H7 (cell line): Measurements from ENCODE around the gene NEDD4L. TPM values are rescaled to one million over a fixed set of nuclear protein-coding genes. Genes with fewer than 3 reads are reported as not detected.

Experiments used
- DNase-seq: peaks from one replicate; pipeline ENCODE4 v3.0.0; 2012
- H3K27me3 ChIP-seq: 2 replicates; pipeline ENCODE4 v1.6.0; 2011; ENCODE audit warnings: mild to moderate bottlenecking, low read length; ENCODE audit not compliant: control insufficient read depth, insufficient read depth
- H3K36me3 ChIP-seq: replicated peaks from 2 replicates; pipeline ENCODE4 v1.5.1; 2011; ENCODE audit warnings: low read length; ENCODE audit not compliant: control insufficient read depth, insufficient read depth
- H3K4me3 ChIP-seq: 2 replicates; pipeline ENCODE4 v1.5.1; 2011; ENCODE audit warnings: low read depth, mild to moderate bottlenecking, control low read depth, low read length, moderate library complexity; ENCODE audit not compliant: insufficient read depth
- total RNA-seq: library from RNA; depleted of rRNA; stranded (reverse); fragments of >200 nt; shearing (Covaris generic); gene quantifications from 2 replicates; pipeline ENCODE4 v1.2.3, GENCODE V29; 2014

Gene NEDD4L
- total RNA-seq, 1 experiment from 2014 or later = 39.8 TPM

GRCh38 chr18:58390399-58390798 is 346.4 kb downstream of the NEDD4L start:
- H3K27me3 ChIP-seq = no peaks in the 10 kb centered on the region
- peaks cover 24% of the 10 kb centered on the region for H3K36me3 ChIP-seq
- no peak overlapping the region for H3K4me3 ChIP-seq
- no peak for DNase-seq

- no peak for DNase-seq
- Histone ChIP-seq H3K36me3 (peaks cover 23% of the 10 kb centered on the region), H3K4me3 (no peak overlapping the region), H3K27me3 (no peaks in the 10 kb centered on the region)
These were observed 347.3 kb downstream of the NEDD4L start for GRCh38 chr18:58391231-58391825.

GRCh38 chr18:58391932-58392323 is 347.9 kb downstream of the NEDD4L start:
- no peaks in the 10 kb centered on the region for H3K27me3 ChIP-seq
- H3K4me3 ChIP-seq = no peak overlapping the region
- peaks cover 23% of the 10 kb centered on the region for H3K36me3 ChIP-seq
- peak; percentile 48 for DNase-seq

GRCh38 chr18:58392324-58393000 is 348.4 kb downstream of the NEDD4L start:
- peak; percentile 55 for DNase-seq

GRCh38 chr18:58393295-58393694 is 349.3 kb downstream of the NEDD4L start:
- no peak for DNase-seq
- H3K36me3 ChIP-seq = peaks cover 20% of the 10 kb centered on the region
- H3K4me3 ChIP-seq = no peak overlapping the region
- no peaks in the 10 kb centered on the region for H3K27me3 ChIP-seq

More at GRCh38 chr18:58392324-58393000, 348.4 kb downstream of the NEDD4L start:
- Histone ChIP-seq H3K4me3 (no peak overlapping the region), H3K36me3 (peaks cover 23% of the 10 kb centered on the region), H3K27me3 (no peaks in the 10 kb centered on the region)

- Histone ChIP-seq H3K36me3 (peaks cover 14% of the 10 kb centered on the region), H3K4me3 (no peak overlapping the region), H3K27me3 (no peaks in the 10 kb centered on the region)
- DNase-seq = no peak
These were observed 350.0 kb downstream of the NEDD4L start for GRCh38 chr18:58394046-58394445.

- peaks cover 13% of the 10 kb centered on the region for H3K36me3 ChIP-seq
- H3K4me3 ChIP-seq = no peak overlapping the region
- no peak for DNase-seq
- no peaks in the 10 kb centered on the region for H3K27me3 ChIP-seq
These were observed 350.8 kb downstream of the NEDD4L start for GRCh38 chr18:58394602-58395425.

- no peak overlapping the region for H3K4me3 ChIP-seq
- no peaks in the 10 kb centered on the region for H3K27me3 ChIP-seq
- peaks cover 9% of the 10 kb centered on the region for H3K36me3 ChIP-seq
- no peak for DNase-seq
These were observed 352.1 kb downstream of the NEDD4L start for GRCh38 chr18:58396144-58396543.

- Histone ChIP-seq H3K36me3 (peaks cover 6% of the 10 kb centered on the region), H3K27me3 (no peaks in the 10 kb centered on the region), H3K4me3 (no peak overlapping the region)
- DNase-seq = no peak
These were observed 352.9 kb downstream of the NEDD4L start for GRCh38 chr18:58396966-58397365.

GRCh38 chr18:58397385-58398132 is 353.5 kb downstream of the NEDD4L start:
- no peak for DNase-seq
- Histone ChIP-seq H3K27me3 (no peaks in the 10 kb centered on the region), H3K36me3 (peaks cover 4% of the 10 kb centered on the region), H3K4me3 (no peak overlapping the region)

- no peaks in the 10 kb centered on the region for H3K27me3 ChIP-seq
- peaks cover 4% of the 10 kb centered on the region for H3K36me3 ChIP-seq
- DNase-seq = no peak
- no peak overlapping the region for H3K4me3 ChIP-seq
These were observed 354.8 kb downstream of the NEDD4L start for GRCh38 chr18:58398648-58399398.

GRCh38 chr18:58400331-58400870 is 356.4 kb downstream of the NEDD4L start:
- Histone ChIP-seq H3K36me3 (peaks cover 1% of the 10 kb centered on the region; the same call in 1 of the 2 replicates), H3K4me3 (no peak overlapping the region), H3K27me3 (no peaks in the 10 kb centered on the region)
- no peak for DNase-seq

GRCh38 chr18:58401191-58401590 is 357.2 kb downstream of the NEDD4L start:
- DNase-seq = no peak
- H3K4me3 ChIP-seq = no peak overlapping the region
- H3K27me3 ChIP-seq = no peaks in the 10 kb centered on the region

More at GRCh38 chr18:58401191-58401590, 357.2 kb downstream of the NEDD4L start:
- H3K36me3 ChIP-seq = no peaks in the 10 kb centered on the region
